BJ (cell line): Measurements from ENCODE around the gene TRPT1. TPM values are rescaled to one million over a fixed set of nuclear protein-coding genes. Genes with fewer than 3 reads are reported as not detected.

Experiments used
- CTCF ChIA-PET: fragments of 350-600 bp; formaldehyde crosslinking; extraction: SDS; loops from one replicate; lab custom pipeline; 2021; ENCODE audit warnings: antibody characterized with exemption, inconsistent platforms; lab: Yijun Ruan, JAX
- POLR2A ChIA-PET: fragments of 300-600 bp; sonication (Branson Sonifier 250); formaldehyde crosslinking; extraction: SDS; loops from one replicate; lab custom pipeline; 2021; ENCODE audit warnings: antibody characterized with exemption; lab: Charles Lee
- DNase-seq: peaks from one replicate; pipeline ENCODE4 v3.0.0-alpha.2; 2011; ENCODE audit warnings: low read depth
- H3K27me3 ChIP-seq: 2 replicates; pipeline ENCODE4 v1.6.0; 2011; ENCODE audit warnings: low read length; ENCODE audit not compliant: control insufficient read depth, insufficient read depth
- H3K36me3 ChIP-seq: 2 replicates; pipeline ENCODE4 v1.5.1; 2011; ENCODE audit warnings: low read length; ENCODE audit not compliant: control insufficient read depth, insufficient read depth
- H3K4me3 ChIP-seq: 2 replicates; pipeline ENCODE4 v1.5.1; 2011; ENCODE audit warnings: low read depth, mild to moderate bottlenecking, control low read depth, low read length
- CTCF ChIP-seq: IDR thresholded peaks from 2 replicates; pipeline ENCODE4 v1.5.1; 2011; ENCODE audit warnings: low read depth, mild to moderate bottlenecking, control low read depth, inconsistent platforms, low read length, moderate library complexity; ENCODE audit not compliant: insufficient read depth
- polyA plus RNA-seq: library from polyadenylated mRNA; depleted of rRNA; stranded (reverse); fragments of >200 nt; gene quantifications from 2 replicates; pipeline ENCODE4 v1.2.3, GENCODE V29; 2011

The TRPT1 gene
- polyA plus RNA-seq, 1 experiment = 53.1 TPM

DNA sequence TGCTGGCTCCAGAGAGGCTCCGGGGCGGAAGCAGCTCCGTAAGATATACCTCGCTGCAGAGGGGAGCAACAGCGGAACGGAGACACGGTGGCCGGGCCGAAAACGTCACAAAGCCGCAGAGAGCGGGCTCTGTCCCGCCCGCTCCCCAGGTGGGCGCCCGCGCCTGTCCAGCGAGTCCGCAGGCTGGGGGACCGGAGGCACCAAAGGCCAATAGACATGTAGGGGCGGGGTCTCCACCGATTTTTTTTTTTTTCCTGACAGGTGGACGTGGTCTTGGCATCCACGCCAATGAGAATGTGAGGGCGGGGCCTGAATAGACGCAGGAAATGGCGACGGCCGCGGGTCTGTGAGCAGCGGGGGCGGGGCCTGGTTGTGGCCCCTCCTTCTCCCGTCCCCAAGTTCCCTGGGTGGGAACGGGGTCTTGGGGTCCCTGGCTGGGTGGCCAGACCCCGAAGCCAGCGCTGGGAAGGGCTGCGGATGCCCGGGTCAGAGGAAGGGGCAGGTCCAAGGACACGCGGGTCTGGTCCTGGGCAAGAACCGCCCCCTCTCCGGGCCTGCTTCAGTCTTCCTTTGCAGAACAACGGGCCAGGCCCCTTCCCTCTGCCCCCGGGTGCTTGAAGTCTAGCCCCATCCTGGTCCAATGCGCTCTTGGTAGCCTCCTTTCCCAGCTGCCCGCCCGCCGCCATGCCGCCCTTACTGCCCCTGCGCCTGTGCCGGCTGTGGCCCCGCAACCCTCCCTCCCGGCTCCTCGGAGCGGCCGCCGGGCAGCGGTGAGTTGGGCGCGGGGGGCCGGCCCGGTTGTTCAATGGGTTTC lies 4.4 kb upstream of the TRPT1 start, which contains the start of gene DNAJC4:
Gene DNAJC4, plus strand, starts transcription at position 378 of the 814 bp plus-strand sequence. Its CDS starts 307 bp downstream, at position 685.
- CTCF ChIA-PET = interaction anchor here (1.3 kb wide), 2 partner anchors 21 to 23 kb away, joined by 3 to 4 read pairs; partner anchors contain the start of gene PLCB3
- no peak for TF ChIP-seq CTCF
- POLR2A ChIA-PET = interaction anchor here (0.7 to 1.0 kb wide), 2 partner anchors 11 to 513 kb away, joined by 4 to 8 read pairs; no protein-coding TSS in a partner anchor
- peak within 1 kb of the TSS; percentile 78 for H3K4me3 ChIP-seq
- no peaks in the 10 kb centered on the region for H3K27me3 ChIP-seq
- peak; percentile 46 for DNase-seq
- H3K36me3 ChIP-seq = no peaks in the 10 kb centered on the region

- ChIA-PET CTCF (interaction anchor here (1.1 kb wide), 1 partner anchor 25 kb away, joined by 4 read pairs; no protein-coding TSS in a partner anchor), POLR2A (interaction anchor here (0.7 to 1.0 kb wide), 2 partner anchors 12 to 513 kb away, joined by 4 to 8 read pairs; no protein-coding TSS in a partner anchor)
- Histone ChIP-seq H3K4me3 (peak overlapping the region; percentile 78), H3K27me3 (no peaks in the 10 kb centered on the region), H3K36me3 (no peaks in the 10 kb centered on the region)
- no peak for DNase-seq
- no peak for TF ChIP-seq CTCF
Observed at GRCh38 chr11:64229744-64230170, 3.8 kb upstream of the TRPT1 start.

DNA sequence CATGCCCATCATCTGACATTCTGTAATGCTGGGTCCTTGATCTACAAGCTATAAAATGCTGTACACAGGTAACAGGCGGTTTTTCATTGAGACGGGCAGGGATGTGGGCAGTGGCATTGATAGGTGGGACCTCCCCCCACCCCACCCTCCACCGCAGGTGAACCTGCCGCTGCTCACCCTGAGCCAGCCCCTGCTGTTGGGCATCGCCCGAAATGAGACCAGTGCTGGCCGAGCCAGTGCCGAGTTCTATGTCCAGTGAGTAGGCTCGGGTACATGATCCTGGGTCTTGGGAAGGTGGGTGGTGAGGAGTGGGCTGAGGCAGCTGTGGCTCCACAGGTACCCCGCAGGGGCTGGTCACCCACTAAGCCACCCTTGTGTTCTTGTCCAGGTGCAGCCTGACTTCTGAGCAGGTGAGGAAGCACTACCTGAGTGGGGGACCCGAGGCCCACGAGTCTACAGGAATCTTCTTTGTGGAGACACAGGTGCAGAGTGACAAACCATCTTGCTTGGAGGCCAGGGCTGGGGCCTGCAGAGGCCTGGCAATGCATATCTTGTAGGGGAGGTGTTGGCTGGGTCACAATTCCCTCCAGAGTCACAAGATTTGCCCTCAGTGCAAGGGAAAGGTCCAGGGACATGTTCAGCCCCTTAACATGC lies 3.2 kb upstream of the TRPT1 start:
- no peak for DNase-seq
- POLR2A ChIA-PET = interaction anchor here (0.7 to 1.0 kb wide), 2 partner anchors 12 to 512 kb away, joined by 4 to 8 read pairs; no protein-coding TSS in a partner anchor
- peaks cover 3% of the 10 kb centered on the region; the same call in 1 of the 2 replicates for H3K36me3 ChIP-seq
- H3K27me3 ChIP-seq = no peaks in the 10 kb centered on the region
- no peak for TF ChIP-seq CTCF
- no peak overlapping the region for H3K4me3 ChIP-seq
- CTCF ChIA-PET = interaction anchor here (1.1 kb wide), 1 partner anchor 25 kb away, joined by 4 read pairs; no protein-coding TSS in a partner anchor

- Histone ChIP-seq H3K4me3 (peak overlapping the region; percentile 69), H3K36me3 (peaks cover 11% of the 10 kb centered on the region), H3K27me3 (no peaks in the 10 kb centered on the region)
- no peak for TF ChIP-seq CTCF
- no peak for DNase-seq
- ChIA-PET POLR2A (no interaction called here), CTCF (interaction anchor here (0.9 to 2.0 kb wide), 5 partner anchors 10 to 77 kb away, joined by 3 to 9 read pairs (median 4); partner anchors contain the start of gene CATSPERZ)
Observed at GRCh38 chr11:64227405-64227956, 1.5 kb upstream of the TRPT1 start.
